ENCODE measurements around the gene RTP3.
A peak's percentile ranks its signal among the peaks of the same experiment; 100 is the strongest.
"Not testable (repeated sequence)": the region's sequence is repeated elsewhere in the genome, so short reads cannot be mapped to it uniquely, and the experiment has no call there.

The RTP3 gene

GRCh38 chr3:46519952-46520351 is 22.2 kb downstream of the RTP3 start:
- no peak for DNase-seq

GRCh38 chr3:46520531-46520930 is 22.8 kb downstream of the RTP3 start:
- no peak for DNase-seq

- DNase-seq: no peak
Observed at GRCh38 chr3:46521096-46521495, 23.3 kb downstream of the RTP3 start.

GRCh38 chr3:46522201-46522600 is 24.4 kb downstream of the RTP3 start:
- not testable (repeated sequence) for DNase-seq

GRCh38 chr3:46523556-46523955 is 25.8 kb downstream of the RTP3 start:
- DNase-seq: no peak

- DNase-seq: peak; percentile 35
Observed at GRCh38 chr3:46524008-46524407, 26.2 kb downstream of the RTP3 start.

GRCh38 chr3:46524832-46525231 is 27.1 kb downstream of the RTP3 start:
- no peak for DNase-seq

- DNase-seq: no peak
Observed at GRCh38 chr3:46527239-46527638, 29.5 kb downstream of the RTP3 start.

- no peak for DNase-seq
Observed at GRCh38 chr3:46533091-46533490, 35.3 kb downstream of the RTP3 start.

GRCh38 chr3:46535746-46536145 is 38.0 kb downstream of the RTP3 start:
- no peak for DNase-seq

- DNase-seq: no peak
Observed at GRCh38 chr3:46536758-46537157, 39.0 kb downstream of the RTP3 start.

GRCh38 chr3:46537316-46537715 is 39.5 kb downstream of the RTP3 start:
- no peak for DNase-seq

GRCh38 chr3:46537779-46538178 is 40.0 kb downstream of the RTP3 start:
- no peak for DNase-seq

- DNase-seq: not testable (repeated sequence)
Observed at GRCh38 chr3:46538425-46538802, 40.6 kb downstream of the RTP3 start.

GRCh38 chr3:46538803-46539442 is 41.1 kb downstream of the RTP3 start:
- DNase-seq: peak; percentile 63

- no peak for DNase-seq
Observed at GRCh38 chr3:46539443-46540005, 41.7 kb downstream of the RTP3 start.

GRCh38 chr3:46540550-46540949 is 42.8 kb downstream of the RTP3 start:
- no peak for DNase-seq

- peak; percentile 77 for DNase-seq
Observed at GRCh38 chr3:46541835-46542234, 44.1 kb downstream of the RTP3 start.

GRCh38 chr3:46542344-46542743 is 44.6 kb downstream of the RTP3 start:
- DNase-seq: peak; percentile 64

- DNase-seq: no peak
Observed at GRCh38 chr3:46542801-46543201, 45.0 kb downstream of the RTP3 start.

GRCh38 chr3:46544771-46545503 is 47.2 kb downstream of the RTP3 start:
- DNase-seq: no peak

- no peak for DNase-seq
Observed at GRCh38 chr3:46545818-46546630, 48.2 kb downstream of the RTP3 start.

GRCh38 chr3:46546896-46547440 is 49.2 kb downstream of the RTP3 start:
- DNase-seq: no peak
